ENCODE data around the gene SCRN3.
"Not testable (repeated sequence)": the region's sequence is repeated elsewhere in the genome, so short reads cannot be mapped to it uniquely, and the experiment has no call there.

SCRN3 gene

DNA sequence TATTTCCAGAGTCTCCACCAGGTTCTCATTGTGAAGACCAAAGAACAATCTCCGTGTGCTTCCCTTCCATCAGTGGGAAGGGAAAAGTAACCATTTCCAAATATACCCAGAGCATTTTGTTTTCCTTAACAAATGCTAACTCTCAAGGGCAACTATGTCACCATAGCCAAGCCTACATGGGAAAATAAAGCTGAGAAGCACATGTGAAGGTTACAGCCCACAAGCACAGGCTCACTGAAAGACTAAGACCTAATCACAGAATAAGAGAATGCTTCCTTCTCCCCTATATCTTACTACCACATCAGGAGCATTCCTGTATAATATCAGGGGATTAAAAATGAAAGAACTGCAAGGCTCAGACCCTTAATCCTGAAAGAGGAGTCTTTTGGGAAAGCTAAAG lies 32.6 kb upstream of the SCRN3 start:
- in situ Hi-C loops (cut with MboI; ENCODE audit: low pct_unique_long_range_greater_than_20kb, low sequenced_read_pairs, unreplicated experiment) = no loop called here
- no peak for DNase-seq (ENCODE audit: low spot score)
- TF ChIP-seq, protein P1, sequence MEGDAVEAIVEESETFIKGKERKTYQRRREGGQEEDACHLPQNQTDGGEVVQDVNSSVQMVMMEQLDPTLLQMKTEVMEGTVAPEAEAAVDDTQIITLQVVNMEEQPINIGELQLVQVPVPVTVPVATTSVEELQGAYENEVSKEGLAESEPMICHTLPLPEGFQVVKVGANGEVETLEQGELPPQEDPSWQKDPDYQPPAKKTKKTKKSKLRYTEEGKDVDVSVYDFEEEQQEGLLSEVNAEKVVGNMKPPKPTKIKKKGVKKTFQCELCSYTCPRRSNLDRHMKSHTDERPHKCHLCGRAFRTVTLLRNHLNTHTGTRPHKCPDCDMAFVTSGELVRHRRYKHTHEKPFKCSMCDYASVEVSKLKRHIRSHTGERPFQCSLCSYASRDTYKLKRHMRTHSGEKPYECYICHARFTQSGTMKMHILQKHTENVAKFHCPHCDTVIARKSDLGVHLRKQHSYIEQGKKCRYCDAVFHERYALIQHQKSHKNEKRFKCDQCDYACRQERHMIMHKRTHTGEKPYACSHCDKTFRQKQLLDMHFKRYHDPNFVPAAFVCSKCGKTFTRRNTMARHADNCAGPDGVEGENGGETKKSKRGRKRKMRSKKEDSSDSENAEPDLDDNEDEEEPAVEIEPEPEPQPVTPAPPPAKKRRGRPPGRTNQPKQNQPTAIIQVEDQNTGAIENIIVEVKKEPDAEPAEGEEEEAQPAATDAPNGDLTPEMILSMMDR (IDR thresholded peaks at IDR 0.05; ENCODE audit: extremely low read depth, insufficient read depth, missing control alignments) = no peak

- DNase-seq (ENCODE audit: low spot score); in situ Hi-C loops (cut with MboI; ENCODE audit: low pct_unique_long_range_greater_than_20kb, low sequenced_read_pairs, unreplicated experiment): not testable (repeated sequence)
These were observed 31.9 kb upstream of the SCRN3 start for GRCh38 chr2:174363492-174364225.

DNA sequence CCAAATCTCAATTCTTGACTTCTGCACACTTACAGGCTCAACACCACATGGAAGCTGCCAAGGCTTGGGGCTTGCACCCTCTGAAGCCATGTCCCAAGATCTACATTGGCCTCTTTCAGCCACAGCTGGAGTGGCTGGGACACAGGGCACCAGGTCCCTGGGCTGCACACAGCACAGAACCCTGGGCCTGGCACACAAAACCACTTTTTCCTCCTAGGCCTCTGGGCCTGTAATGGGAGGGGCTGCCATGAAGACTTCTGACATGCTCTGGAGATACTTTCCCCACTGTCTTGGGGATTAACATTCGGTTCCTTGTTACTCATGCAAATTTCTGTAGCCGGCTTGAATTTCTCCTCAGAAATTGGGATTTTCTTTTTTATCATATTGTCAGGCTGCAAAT lies 30.9 kb upstream of the SCRN3 start:
- in situ Hi-C loops (cut with MboI; ENCODE audit: low pct_unique_long_range_greater_than_20kb, low sequenced_read_pairs, unreplicated experiment) = no loop called here
- TF ChIP-seq, protein P1 (IDR thresholded peaks at IDR 0.05; ENCODE audit: extremely low read depth, insufficient read depth, missing control alignments) = no peak
- DNase-seq (ENCODE audit: low spot score) = no peak

- in situ Hi-C loops (cut with MboI; ENCODE audit: low pct_unique_long_range_greater_than_20kb, low sequenced_read_pairs, unreplicated experiment) = no loop called here
- DNase-seq (ENCODE audit: low spot score) = no peak
- TF ChIP-seq, protein P1 (IDR thresholded peaks at IDR 0.05; ENCODE audit: extremely low read depth, insufficient read depth, missing control alignments) = no peak
These were observed 30.0 kb upstream of the SCRN3 start for GRCh38 chr2:174365571-174365970.

DNA sequence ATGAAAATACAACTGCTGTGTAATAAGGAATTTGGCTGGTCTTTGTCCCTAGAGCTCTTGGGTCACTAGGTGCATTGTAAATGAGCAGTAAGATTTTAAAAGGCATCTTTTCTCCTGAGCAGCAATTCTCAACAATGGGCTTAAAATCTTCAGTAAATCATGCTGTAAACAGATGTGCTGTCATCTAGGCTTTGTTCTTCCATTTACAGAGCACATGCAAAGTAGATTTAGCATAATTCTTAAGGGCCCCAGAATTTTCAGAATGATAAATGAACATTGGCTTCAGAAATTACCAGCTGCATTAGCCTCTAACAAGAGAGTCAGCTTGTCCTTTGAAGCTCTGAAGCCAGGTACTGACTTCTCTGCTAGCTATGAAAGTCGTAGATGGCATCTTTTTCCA lies 26.8 kb upstream of the SCRN3 start:
- in situ Hi-C loops (cut with MboI; ENCODE audit: low pct_unique_long_range_greater_than_20kb, low sequenced_read_pairs, unreplicated experiment) = no loop called here
- no peak for DNase-seq (ENCODE audit: low spot score)
- TF ChIP-seq, protein P1 (IDR thresholded peaks at IDR 0.05; ENCODE audit: extremely low read depth, insufficient read depth, missing control alignments) = no peak

DNA sequence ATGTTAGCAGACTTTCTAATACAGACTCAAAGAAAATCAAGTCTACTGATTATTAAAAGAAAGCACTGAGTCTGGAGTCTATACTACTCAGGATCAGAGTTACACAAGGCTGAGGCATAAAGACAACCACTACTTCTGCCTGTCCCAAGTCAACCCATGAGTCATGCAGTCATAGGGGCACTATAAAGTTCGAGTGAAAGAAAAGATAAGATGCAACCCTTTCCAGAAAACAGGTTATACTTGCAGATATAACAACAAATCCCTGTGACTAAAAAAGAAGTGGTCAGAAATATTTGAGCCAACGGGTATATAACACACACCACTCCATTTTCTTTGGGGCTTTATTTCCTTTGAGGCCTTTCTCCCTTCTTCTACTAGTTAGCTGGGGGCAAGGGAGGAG lies 18.6 kb upstream of the SCRN3 start:
- TF ChIP-seq, protein P1 (IDR thresholded peaks at IDR 0.05; ENCODE audit: extremely low read depth, insufficient read depth, missing control alignments) = no peak
- DNase-seq (ENCODE audit: low spot score) = no peak
- in situ Hi-C loops (cut with MboI; ENCODE audit: low pct_unique_long_range_greater_than_20kb, low sequenced_read_pairs, unreplicated experiment) = no loop called here

- TF ChIP-seq, protein P1 (IDR thresholded peaks at IDR 0.05; ENCODE audit: extremely low read depth, insufficient read depth, missing control alignments) = no peak
- no peak for DNase-seq (ENCODE audit: low spot score)
These were observed 11.7 kb upstream of the SCRN3 start for GRCh38 chr2:174383796-174384195.

More at GRCh38 chr2:174383796-174384195, 11.7 kb upstream of the SCRN3 start:
- in situ Hi-C loops (cut with MboI; ENCODE audit: low pct_unique_long_range_greater_than_20kb, low sequenced_read_pairs, unreplicated experiment) = no loop called here
